A549 (cell line): ENCODE measurements around the gene BPGM.

ENCODE experiments used
- CBX2 ChIP-seq: fragments of 200-600 bp; sonication (generic); IDR thresholded peaks from 2 replicates; pipeline ENCODE4 v1.6.1; 2016; ENCODE audit warnings: low read depth, mild to moderate bottlenecking, borderline replicate concordance
- CEBPB ChIP-seq, 2 experiments: fragments of >200 bp in 1 of 2; sonication (Bioruptor Twin) in 1 of 2; formaldehyde crosslinking in 1 of 2; IDR thresholded peaks; 2 replicates each; pipeline ENCODE4 v1.6.1; 2012 to 2016
- CHD2 ChIP-seq: fragments of 150-350 bp; IDR thresholded peaks from 2 replicates; pipeline ENCODE4 v1.6.1; 2014; ENCODE audit warnings: low read length; ENCODE audit not compliant: partially characterized antibody
- KDM5A ChIP-seq: fragments of 200-600 bp; sonication (generic); IDR thresholded peaks from 2 replicates; pipeline ENCODE4 v1.6.1; 2016; ENCODE audit warnings: antibody characterized with exemption, mild to moderate bottlenecking
- MAX ChIP-seq: IDR thresholded peaks from 2 replicates; pipeline ENCODE4 v1.6.1; 2012
- NFE2L2 ChIP-seq: fragments of 150-350 bp; conservative IDR thresholded peaks from 2 replicates; pipeline ENCODE4 v1.6.1; 2014; ENCODE audit warnings: low read length
- POLR2A ChIP-seq: IDR thresholded peaks from 2 replicates; pipeline ENCODE4 v1.6.1; 2012; ENCODE audit warnings: mild to moderate bottlenecking, low read length
- REST ChIP-seq: fragments of 200-600 bp; sonication (generic); IDR thresholded peaks from 2 replicates; pipeline ENCODE4 v1.6.1; 2016; ENCODE audit warnings: antibody characterized with exemption, mild to moderate bottlenecking, moderate library complexity
- RFX5 ChIP-seq: fragments of 450-650 bp; IDR thresholded peaks from 2 replicates; pipeline ENCODE4 v1.7.1; 2014; ENCODE audit warnings: antibody characterized with exemption, mild to moderate bottlenecking, moderate library complexity
- SMC3 ChIP-seq: fragments of >200 bp; sonication (Bioruptor Twin); formaldehyde crosslinking; IDR thresholded peaks from 3 replicates; pipeline ENCODE4 v1.6.1; 2018; ENCODE audit warnings: inconsistent platforms
- ZNF302 ChIP-seq: fragments of 250-450 bp; sonication (Bioruptor Pico); IDR thresholded peaks from 2 replicates; pipeline ENCODE4 v1.9.0; 2021; ENCODE audit warnings: inconsistent platforms, mild to moderate bottlenecking, moderate library complexity
- TF ChIP-seq, protein P1 (sequence below): fragments of >200 bp; sonication (Bioruptor Twin); formaldehyde crosslinking; IDR thresholded peaks from 3 replicates; pipeline ENCODE4 v1.5.1; 2016

DNA sequence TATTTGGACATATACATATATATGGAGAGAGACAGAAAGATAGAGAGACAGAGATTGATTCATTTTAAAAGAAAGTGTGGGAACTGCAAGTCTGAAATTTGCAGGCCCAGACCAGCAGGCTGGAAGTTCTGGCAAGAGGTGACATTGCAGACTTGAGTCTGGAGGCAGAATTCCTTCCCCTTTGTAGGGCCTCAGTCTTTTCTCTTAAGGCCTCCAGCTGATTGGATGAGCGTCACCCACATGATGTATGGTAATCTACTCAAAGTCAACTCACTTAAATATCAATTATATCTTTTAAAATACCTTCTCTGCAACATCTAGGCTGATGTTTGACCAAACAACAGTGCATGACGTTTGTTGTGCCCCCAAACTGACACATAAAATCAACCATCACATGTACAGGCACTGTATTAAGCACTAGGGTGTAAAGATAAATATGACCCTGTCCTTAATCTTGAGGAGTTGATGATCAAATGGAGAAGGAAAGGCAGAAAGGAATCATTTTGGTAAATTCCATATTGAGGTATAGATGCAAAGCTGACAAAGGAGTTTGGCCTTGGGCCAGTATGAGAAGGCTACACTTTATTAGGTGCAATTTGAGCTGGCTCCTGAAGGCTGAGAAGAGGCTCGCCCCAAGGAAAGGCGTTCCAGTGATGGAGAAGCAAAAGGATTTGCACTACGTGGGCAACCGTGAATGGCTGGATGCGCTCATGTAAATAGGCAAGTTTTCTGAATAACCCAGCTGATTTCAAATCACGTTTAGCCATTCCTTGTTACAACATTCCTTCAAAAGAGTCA lies 52.6 kb downstream of the BPGM start:
- TF ChIP-seq, protein P1, sequence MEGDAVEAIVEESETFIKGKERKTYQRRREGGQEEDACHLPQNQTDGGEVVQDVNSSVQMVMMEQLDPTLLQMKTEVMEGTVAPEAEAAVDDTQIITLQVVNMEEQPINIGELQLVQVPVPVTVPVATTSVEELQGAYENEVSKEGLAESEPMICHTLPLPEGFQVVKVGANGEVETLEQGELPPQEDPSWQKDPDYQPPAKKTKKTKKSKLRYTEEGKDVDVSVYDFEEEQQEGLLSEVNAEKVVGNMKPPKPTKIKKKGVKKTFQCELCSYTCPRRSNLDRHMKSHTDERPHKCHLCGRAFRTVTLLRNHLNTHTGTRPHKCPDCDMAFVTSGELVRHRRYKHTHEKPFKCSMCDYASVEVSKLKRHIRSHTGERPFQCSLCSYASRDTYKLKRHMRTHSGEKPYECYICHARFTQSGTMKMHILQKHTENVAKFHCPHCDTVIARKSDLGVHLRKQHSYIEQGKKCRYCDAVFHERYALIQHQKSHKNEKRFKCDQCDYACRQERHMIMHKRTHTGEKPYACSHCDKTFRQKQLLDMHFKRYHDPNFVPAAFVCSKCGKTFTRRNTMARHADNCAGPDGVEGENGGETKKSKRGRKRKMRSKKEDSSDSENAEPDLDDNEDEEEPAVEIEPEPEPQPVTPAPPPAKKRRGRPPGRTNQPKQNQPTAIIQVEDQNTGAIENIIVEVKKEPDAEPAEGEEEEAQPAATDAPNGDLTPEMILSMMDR: no peak
- TF ChIP-seq POLR2A (no peak), ZNF302 (no peak), SMC3 (no peak), CHD2 (no peak), CEBPB (IDR thresholded peaks at IDR 0.05) (no peak), NFE2L2 (no peak), KDM5A (no peak), RFX5 (no peak), CBX2 (no peak), REST (no peak), MAX (no peak)
